Measurements from ENCODE around the gene DOK5. TPM values are rescaled to one million over a fixed set of nuclear protein-coding genes. Genes with fewer than 3 reads are reported as not detected.

Gene DOK5
- total RNA-seq (2022; extraction: Qiagen RNA extraction): 0.05 to 0.15 TPM (median 0.09 TPM) in 3 of 5 replicates, not detected in the others

DNA sequence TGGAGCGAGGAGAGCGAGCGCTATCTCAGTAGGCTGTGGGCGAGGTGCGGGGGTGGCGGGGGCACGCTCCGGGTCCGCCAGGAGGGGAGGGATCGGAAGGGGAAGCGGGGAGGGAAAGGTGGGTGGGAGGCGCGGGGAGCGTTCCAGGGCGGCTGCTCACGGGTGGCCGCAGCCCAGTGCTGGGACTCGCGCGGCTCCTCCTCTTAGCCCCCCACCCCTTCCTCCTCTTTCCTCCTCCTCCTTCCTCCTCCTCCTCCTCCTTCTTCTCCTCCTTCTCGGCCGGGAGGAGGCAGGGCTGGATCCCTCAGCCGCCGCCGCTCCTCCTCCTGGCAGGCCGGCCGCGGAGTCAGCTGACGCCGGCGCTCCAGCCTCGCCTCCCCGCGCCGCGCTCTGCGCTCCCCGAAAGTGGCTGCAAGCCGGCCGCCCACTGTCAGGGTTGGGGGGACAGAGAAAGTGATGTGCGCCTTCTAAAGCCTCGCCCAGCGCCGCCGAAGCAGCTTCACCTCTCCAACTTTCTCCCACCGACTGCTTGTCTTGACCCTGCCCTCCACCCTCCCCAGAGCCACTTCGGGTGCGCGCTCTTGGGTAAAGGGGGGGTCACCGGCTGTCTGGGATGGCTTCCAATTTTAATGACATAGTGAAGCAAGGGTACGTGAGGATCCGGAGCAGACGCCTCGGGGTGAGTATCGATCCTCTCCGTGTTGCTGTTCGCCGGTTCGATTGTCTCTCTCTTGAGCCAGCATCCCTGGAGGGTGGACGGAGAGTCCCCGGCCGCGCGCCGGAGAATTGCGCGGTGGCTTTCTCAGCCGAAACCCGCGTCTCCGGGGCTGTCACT is at the start of gene DOK5:
Gene DOK5 (plus strand): TSS at position 260 of the 835 bp plus-strand sequence. CDS start 354 bp downstream, at position 614.

Data from A549 treated with CORT108297 at 1 μM for 4 hours (cell line).